Inflammatory macrophage (primary cell): ENCODE data around the gene HOMER1.

Source experiments
- DNase-seq, 2 donors: peaks; one replicate each; pipeline ENCODE4 v3.0.0-alpha.2; 2020 to 2022
- total RNA-seq, 18 experiments: gene quantifications; one replicate each; lab custom pipeline; 2026; ENCODE audit warnings: mixed read lengths in 6 of 18, inconsistent platforms in 2 of 18; lab: John Stamatoyannopoulos, UW

HOMER1 gene, protein sequence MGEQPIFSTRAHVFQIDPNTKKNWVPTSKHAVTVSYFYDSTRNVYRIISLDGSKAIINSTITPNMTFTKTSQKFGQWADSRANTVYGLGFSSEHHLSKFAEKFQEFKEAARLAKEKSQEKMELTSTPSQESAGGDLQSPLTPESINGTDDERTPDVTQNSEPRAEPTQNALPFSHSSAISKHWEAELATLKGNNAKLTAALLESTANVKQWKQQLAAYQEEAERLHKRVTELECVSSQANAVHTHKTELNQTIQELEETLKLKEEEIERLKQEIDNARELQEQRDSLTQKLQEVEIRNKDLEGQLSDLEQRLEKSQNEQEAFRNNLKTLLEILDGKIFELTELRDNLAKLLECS
- total RNA-seq: 14.2 to 51.7 (median 31.2) reads per million in 18 experiments

DNA sequence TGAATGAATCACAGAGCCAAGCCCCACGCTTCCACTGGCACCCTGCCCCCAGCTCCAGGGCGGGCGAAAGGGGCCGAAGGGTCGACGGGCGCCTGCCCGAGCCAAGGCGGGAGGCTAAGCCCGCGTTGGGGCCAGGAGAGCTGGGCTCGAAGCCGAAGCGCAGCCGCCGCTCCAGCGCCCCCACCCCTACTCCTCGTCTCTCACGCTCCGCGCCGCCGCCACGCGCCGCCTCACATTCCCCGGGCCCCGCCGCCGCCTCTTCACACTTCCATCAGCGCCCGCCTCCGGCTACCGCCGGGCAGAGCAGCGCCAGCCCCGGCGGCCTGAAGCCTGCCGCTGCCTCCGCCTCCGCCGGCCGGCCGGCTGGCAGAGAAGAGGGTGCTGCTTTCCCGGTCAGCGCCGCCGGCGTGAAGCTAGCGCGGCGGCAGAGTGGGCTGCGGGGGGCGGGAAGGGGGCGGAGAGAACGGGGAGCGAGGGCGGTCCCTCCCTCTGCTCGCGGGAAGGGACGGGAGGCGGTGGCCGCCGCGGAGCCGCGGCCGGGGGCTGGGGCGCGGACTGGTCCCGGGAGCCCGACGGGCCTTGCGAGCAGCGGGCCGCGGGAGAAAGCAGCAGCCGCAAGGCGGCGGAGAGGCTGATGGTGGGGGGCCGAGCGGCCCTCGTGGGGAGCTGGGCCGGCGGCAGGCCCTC lies at the start of gene HOMER1:
Gene HOMER1 (minus strand): TSS at position 431 of the 687 bp plus-strand sequence. CDS start 1,360 bp downstream, outside the sequence.
- peak; percentile 63 to 78 for DNase-seq

DNA sequence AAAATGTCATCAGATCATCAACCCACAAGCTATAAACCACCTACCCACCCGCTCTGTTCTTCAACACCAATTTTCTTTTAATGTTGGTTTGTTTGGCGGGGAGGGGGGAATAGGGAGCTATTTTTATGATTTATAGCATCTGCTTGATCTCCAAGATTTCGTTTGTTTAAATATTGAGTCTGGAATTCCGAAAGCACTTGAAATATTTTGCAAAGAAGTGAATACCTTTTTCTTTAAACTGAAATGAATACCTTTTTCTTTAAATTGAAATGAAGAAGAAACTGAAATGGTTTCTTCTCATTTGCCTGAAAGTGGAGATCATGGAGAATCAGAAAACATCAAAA lies 49.3 kb upstream of the HOMER1 start:
- DNase-seq: no peak

DNA sequence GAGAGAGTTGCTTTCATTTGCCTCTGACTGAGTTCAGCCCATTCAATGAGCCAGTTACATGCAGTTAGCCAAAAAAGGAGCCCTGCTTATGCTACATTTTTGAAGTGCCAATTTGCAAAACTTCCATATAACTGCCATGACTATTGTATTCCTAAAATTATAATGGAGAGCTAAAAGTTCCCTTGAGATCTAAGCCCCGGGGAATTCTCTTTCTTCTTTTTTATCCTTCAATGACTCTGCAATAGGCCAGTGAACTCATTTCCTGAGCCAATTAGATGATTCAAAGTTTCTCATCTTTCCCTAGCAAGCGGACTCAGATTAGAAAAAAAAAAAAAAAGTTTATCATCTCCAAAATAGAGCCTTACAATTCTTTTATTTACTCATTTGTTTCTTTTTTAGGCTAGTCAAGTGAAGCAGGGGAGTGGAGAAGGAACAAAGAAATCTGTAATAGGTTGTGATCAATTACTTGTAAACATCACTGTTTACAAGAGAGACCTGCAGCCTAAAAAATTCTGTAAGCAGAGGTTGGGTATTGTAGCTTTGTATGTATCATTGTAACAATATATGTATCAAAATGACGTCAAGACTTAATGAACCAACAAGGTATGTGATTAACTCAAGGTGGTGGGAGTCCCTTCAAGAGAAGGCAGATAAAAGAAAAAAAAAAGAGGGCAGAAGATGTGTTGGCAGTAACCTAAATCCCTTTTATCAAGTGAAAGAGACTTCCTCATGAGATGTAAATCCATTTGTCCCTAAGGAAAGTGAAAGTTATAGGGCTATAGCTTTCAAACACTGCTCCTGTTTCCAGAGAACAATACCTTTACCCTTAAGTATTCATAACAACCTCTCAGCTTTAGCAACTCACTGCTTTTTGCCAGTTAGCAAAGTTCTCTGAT lies 48.7 kb upstream of the HOMER1 start:
- no peak for DNase-seq

DNA sequence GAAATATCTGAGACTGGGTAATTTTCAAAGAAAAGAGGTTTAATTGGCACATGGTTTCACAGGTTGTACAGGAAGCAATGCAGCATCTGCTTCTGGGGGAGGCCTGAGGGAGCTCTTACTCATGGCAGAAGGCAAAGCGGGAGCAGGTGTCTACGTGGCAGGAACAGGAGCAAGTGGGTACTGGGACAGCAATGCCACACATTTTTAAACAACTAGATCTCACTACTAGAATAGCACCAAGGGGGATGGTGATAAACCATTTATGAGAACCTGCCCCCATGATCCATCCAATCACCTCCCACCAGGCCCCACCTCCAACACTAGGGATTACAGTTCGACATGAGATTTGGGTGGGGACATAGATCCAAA lies 47.6 kb upstream of the HOMER1 start:
- DNase-seq: no peak

DNA sequence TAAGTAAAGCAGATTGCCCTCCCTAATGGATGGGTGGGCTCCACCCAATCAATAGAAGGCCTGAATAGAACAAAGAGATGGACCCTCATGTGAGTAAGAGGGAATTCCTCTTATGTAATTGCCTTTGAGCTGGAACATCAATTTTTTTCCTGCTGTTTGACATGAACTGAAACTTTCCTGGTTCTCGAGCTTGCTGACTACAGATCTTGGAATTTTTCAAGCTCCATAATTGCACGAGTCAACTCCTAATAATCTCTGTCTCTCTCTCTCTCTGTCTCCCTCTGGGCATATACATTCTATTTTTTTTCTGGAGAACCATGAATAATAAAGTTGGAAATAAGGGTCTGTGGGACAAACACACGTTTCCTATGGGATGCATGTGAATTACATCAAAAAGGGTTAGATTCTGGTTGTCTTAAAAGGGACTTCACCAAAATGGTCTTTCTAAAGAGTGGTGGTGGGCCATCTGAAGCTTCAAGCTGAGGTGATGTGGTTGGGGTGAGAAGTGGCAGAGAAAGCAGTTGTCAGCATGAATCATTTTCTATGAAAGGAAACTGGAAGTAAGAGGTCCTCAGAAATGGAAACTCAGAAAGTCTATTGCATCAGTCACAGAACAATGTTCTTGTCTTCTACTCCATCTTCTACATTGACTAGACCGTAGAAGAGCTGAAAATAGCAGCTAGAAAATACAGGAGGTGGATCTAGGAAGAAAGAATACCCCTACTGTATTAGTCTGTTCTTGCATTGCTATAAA lies 47.0 kb upstream of the HOMER1 start:
- DNase-seq: peak; percentile 46 to 50

DNA sequence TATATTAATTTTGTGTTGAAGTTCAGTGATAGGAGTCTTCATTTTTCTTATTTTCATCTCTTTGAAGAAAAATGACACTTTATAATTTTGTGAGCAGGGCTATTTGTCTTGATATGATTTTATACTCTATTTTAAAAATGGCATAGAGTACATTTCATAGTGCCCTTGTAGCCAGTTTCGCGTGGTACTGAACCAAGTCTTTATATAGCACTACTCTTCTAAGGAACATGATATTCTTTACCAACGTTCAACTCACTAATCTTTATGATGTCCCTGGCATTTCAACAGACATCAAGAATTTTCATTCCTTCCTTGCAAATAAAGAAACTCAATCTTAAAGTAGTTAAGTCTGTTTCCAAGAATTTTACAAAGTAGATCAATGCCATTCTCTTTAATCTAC lies 41.5 kb upstream of the HOMER1 start:
- no peak for DNase-seq

DNA sequence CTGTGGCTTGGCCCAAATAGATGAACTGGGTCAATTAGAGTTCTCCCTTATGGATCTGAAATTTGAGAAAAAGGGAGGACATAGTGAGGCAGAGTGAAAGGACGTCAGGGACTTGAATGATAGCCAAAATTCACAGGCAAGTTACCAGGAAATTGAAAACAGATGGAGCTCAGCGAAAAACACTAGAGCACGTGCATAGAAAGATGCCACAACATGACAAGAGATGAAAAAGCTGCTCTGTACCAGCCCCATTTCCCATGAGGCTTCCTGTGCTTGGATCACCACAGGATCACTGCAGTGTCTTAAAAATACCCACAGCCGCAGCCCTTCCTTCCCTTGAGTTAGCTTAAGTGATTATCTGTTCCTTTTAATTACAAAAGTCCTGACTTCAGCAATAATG lies 39.0 kb upstream of the HOMER1 start:
- DNase-seq: no peak

DNA sequence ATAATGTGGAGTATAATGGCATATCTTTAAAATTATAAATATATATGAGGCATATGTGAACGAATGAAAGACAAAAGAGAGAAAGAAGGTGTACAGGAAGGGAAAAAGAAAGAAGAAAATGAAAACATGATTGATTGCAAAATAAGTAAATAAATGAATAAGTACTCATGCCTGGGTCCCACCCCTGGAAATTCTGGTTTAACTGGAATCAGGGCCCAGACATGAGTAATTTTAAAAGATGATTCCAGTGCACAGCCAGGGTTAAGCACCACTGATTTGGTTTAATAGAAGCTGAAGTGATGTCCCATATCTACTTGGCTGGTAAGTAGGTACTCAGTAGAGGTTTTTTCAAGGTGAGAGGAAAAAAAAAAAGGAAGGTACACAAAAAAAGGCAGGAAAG lies 34.0 kb upstream of the HOMER1 start:
- no peak for DNase-seq

DNA sequence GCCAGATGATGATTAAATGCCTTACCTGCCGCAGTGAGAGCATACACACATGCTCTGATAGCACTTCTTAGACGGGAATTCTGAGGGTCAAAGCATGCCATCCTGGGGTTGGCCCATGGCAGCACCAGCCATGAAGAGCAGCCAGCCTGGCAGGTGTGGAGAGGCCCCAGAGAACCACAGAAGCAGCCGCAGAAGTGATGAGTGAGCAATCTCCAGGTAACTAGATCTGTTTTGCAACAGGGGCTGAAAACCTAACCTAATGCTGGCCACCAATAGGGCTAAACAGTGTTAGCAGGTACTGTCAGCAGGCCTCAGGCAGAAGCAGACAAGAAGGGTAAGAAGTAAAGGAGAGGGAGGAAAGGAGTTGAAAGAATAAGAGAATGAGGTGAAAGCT lies 33.5 kb upstream of the HOMER1 start:
- no peak for DNase-seq

DNA sequence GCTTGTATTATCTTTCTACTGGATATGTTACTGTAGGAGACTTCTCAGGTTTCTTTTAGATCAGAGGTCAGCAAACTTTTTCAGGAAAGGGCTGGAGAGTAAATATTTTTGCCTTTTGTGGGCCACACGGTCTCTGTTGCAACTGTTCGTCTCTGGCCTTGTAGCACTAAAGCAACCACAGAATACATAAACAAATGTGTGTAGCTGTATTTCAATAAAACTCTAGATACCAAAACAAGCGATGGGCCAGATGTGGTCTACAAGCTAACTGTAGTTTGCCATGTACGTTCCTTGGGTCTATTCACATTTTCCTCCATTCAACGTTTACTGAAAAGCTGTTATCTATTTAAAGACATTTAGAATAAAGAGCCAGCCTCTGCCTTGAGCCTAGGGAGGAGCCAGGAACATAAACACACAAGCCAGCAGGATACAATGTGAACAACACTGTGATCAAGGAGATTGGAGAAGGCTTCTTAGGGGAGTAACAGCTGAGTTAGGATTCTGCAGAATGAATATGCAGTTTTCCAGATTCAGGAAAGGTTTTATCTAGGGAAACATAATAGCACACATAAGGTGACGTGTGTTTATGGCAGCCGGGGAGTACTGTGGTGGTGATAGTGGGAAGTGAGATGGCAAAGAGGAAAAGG lies 33.0 kb upstream of the HOMER1 start:
- no peak for DNase-seq

DNA sequence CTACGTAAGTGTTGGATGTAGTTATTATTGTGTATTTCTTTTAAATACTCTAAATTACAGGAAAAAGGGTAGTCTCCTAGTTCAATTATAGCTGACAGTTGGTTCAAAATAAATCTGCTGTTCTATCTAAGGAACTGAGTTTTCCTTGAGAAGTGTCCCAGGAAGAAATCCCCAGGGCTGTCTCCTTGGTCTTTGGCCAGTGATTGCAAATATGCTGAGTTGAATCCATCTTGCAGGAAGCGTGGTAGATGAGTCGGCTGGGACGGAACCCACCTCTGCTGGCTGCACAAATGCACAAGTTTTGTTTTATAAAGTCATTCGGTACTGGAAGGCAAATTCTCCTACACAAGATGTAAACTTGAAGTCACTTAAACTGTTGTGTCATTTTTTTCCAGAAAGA lies 30.2 kb upstream of the HOMER1 start:
- no peak for DNase-seq

DNA sequence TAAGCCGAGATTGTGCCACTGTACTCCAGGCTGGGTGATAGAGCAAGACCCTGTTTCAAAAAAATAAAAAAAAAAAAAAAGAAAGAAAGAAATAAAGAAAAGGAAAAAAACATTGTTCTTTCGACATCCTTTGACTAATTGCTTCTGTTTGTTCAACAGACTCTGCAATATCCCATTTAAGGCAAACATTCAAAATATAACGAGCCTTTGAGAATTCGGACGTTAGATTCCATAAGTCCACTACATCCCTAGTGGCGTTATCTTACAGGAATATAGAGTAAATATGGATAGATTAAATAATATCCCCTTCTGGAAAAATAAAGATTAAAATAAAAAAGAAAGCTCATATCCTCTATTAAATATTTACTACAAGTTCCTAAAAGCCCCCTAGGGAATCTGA lies 27.0 kb upstream of the HOMER1 start:
- DNase-seq: no peak

DNA sequence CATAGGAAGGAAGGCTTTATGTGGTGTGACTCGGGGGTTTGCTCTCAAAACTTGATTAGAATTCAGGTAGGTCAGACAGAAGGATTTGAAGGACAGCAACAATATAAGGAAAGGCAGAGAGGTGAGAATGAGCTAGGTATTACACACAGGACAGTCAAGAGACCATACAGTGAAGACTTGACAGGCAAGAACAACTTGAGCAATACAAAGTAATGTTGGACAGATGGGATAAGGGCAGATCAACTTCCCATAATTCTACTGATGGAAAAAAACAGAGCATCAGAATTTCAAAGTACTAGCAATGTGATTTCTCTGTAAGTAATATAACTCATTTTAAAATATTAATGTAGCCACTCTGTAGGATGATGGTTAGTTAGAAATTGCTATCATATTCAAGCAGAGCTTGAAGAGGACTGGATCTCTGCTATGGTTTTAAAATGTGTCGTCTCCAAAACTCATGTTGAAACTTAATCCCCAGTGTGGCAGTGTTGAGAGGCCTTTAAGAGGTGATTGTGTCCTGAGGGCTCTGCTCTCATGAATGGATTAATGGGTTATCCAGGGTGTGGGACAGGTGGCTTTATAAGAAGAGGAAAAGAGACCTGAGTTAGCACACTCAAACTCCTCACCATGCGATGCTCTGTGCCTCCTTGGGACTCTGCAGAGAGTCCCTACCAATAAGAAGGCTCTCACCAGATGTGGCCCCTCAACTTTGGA lies 22.4 kb upstream of the HOMER1 start:
- no peak for DNase-seq

DNA sequence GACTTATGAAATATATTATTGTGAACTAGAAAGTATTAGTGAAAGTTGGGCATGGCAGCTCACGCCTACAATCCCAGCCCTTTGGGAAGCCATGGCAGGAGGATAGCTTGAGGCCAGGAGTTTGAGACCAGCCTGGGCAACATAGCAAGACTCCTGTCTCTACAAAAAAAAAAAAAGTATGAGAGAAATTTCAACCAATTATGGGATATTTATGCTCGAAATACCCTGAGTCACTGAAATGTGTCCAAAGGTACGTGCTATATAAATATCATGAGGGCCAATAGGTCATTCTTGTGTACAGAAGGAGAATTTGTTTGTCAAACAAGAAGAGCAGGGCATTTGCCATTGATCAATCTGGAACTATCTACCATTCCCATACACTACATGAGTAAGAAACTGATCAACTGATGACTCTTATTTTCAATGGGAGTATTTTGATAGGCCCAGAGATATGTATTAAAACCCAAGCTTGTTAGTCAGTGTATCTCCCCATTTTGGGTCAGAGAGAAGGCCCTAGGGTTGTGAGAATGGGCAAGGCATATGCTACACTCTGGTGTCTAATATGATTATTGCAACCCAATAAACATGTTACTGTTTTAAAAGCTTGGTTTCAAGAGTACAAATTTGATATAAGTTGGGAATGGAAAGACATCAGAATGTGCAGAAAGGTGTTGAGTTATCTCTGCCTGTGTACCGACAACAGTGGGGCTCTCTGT lies 21.7 kb upstream of the HOMER1 start:
- DNase-seq: peak; percentile 19 to 21

DNA sequence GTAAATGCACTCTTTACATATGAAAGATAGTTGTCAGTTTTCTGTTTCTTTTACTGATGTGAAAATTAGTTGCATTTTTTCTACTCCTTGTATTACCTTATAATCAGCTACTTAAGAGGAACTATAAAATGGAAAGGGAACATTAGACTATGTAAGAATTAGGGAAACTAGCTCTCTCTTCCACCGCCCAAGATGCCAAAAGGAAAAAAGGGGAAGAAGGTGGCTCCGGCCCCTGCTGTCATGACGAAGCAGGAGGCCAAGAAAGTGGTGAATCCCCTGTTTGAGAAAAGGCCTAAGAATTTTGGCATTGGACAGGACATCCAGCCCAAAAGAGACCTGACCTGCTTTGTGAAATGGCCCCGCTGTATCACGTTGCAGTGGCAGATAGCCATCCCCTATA lies 15.2 kb upstream of the HOMER1 start:
- DNase-seq: peak; percentile 84 to 85

DNA sequence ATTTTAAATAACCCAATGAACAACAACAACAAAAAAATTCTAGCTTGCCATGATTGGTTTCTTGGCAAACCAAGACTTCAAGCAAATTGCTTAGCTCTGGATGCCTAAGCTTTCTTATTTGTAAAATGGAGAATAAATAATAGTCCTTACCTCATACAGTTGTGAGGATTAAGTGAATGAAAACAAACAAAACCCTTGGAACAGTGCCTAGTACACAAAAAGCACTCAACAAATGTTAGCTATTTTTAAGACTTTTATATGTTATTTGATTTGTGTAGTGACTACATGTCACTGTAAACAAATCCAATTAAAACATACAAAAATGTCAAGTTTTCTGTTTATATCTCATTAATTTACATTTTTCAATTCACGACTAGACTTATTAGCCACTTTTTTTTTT lies 13.5 kb upstream of the HOMER1 start:
- DNase-seq: no peak

DNA sequence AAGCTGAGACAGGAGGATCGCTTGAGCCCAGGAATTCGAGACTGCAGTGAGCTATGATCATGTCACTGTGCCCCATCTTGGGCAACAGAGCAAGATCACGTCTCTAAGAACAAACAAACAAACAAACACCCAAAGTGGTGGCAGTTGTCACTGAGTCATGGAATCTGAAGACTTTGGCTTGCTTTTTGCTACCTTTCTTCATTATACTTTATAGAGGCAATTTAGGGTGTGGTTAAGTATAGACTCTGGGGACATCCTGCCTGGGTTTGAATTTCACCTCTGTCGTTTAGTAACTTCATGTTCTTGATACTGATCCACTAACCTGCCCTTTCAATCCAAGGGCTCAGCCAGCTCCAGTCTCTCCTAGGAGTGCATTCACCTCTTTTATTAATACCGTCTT lies 13.0 kb upstream of the HOMER1 start:
- no peak for DNase-seq

DNA sequence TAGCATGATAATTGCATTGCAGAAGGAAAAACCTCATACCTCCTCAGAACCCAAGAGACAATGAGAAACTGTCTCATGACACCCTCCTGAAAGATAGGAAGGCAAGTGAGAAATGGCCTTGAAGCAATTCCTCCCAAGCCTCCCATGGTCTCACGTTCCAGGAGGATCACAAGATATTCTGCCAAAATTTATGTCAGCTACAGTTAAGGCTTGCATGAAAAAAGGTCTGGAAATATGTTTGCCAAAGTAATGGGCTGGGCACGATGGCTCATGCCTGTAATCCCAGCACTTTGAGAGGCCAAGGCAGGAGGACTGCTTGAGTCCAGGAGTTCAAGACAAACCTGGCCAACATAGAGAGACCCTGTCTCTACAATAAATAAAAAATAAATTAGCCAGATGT lies 12.6 kb upstream of the HOMER1 start:
- DNase-seq: no peak

DNA sequence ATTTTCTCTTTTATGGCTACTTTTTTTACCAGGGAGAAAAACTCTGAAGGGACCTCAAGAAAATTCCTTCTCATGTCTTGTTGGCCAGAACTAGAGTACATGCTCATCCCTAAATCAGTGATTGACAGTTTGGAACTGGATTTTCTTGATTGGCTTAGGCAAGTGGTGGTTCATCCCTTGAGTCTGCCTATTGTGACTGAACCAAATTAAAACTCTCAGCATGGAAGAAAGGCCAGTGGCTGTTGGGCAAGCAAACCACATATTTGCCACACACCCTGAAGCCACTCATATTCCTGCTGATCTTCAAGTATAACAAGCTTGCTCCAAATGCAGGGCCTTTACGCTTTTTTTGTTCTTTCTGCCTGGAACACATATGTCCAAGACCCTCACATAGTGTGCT lies 7.2 kb upstream of the HOMER1 start:
- DNase-seq: peak; percentile 37 to 45

DNA sequence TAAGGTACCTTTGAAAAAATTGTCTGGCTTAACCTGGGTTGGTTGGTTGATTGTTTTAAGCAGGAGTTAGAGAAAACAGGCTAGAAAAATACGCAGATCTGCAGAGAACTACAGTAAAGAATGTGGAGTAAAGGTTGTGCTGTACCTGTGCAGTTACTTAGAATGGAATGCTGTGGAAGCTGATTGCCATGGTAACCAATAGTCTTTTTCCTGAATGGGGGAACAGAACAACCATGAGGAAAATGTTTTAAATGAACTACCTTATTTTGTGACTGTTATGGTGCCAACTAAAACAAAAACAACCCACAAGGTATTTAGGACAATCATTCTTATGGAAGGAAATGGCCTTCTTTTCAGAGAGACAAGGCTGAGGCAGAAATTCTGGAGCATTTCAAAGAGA lies 4.8 kb upstream of the HOMER1 start:
- no peak for DNase-seq

DNA sequence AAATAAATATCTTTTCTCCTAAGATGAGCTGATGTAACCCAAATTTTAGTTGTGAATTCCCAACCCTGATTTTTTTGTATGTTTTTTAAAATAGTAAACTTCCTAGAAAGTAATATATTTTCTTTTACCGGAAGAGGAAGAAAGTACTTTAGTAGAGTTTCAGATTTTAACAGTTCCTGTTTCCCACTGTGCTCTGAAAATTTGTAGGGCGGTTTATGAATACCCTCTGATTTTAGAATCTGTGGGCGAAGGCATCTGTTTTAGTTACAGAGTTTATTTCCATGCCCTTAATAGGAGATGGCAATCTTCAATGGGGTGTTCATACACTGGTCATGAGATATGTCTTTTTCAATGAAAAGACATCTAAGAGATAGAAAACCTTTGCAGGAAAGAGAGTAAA lies 3.7 kb upstream of the HOMER1 start:
- peak; percentile 46 to 66 for DNase-seq
